ENCODE data around the gene SSBP2.
"Not testable (repeated sequence)": the region's sequence is repeated elsewhere in the genome, so short reads cannot be mapped to it uniquely, and the experiment has no call there.

SSBP2 gene

GRCh38 chr5:81726297-81726696, 24.6 kb downstream of the SSBP2 start:
- DNase-seq = no peak

GRCh38 chr5:81724571-81724970, 26.3 kb downstream of the SSBP2 start:
- no peak for DNase-seq

GRCh38 chr5:81724108-81724507, 26.8 kb downstream of the SSBP2 start:
- DNase-seq = no peak

- no peak for DNase-seq
Measured at GRCh38 chr5:81721049-81721448, 29.8 kb downstream of the SSBP2 start.

GRCh38 chr5:81719743-81720345, 31.1 kb downstream of the SSBP2 start:
- DNase-seq = no peak

DNA sequence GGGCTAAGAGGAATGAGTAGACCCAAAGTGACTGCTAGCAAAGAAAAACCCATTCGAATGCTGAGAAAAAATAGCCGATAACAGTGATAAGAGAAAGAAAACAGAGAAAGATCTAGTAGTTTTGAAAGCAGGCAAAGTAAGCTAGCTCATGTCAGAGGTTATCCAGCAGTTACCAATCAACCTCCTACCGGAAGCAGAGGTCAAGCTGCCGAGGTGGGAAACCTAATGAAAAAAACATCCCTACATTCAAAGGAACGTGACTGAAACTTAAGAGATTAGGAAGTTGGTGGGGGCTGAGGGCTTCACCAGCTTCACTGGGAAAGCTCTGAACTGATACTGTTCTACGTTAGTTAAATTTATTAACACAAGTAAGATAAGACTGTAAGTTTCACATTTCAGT, 32.6 kb downstream of the SSBP2 start:
- no peak for DNase-seq

DNA sequence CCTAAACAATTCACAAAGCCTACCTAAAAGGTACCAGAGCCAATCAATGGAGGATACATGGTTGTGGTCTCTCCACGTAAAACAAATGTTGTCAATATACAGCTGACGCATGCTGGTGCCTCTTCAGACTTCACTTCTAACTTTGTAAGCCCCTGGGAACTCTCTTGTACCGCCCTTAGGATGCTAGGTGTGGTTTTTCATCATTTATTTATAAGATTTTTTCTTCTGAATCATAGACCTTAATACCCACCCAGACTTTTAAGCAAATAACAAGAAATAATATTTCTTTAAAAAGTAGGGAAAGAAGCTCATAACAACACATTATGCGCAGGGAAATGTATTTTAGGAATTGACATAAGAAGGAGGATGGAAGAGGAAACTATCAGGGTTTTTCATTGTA, 33.0 kb downstream of the SSBP2 start:
- no peak for DNase-seq

- DNase-seq = no peak
Measured at GRCh38 chr5:81717226-81717625, 33.7 kb downstream of the SSBP2 start.

DNA sequence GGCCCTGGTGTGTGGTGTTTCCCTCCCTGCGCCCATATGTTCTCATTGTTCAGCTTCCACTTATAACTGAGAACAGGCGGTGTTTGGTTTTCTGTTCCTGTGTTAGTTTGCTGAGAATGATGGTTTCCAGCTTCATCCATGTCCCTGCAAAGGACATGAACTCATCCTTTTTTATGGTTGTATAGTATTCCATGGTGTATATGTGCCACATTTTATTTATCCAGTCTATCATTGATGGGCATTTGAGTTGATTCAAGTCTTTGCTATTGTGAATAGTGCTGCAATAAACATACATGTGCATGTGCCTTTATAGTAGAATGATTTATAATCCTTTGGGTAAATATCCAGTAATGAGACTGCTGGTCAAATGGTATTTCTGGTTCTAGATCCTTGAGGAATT, 36.8 kb downstream of the SSBP2 start:
- DNase-seq = not testable (repeated sequence)

DNA sequence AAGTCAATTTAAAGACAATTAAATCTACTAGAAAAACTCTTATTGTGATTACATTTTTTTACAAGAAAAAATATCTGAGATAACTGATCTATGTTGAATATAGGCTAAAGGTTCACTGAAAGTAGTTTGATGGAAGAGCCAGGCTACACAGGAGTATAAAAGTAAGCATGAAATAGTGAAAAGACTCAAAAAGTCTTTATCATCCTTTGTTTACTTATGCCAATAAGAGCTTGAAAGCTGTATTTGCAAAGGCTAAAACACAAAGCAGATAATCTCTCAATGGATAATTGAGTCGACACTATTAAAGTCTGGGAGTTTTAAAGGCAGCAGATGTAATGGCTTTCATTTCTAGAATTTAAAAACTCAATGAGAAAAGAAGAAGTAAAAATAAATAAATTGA, 42.0 kb downstream of the SSBP2 start:
- no peak for DNase-seq

DNA sequence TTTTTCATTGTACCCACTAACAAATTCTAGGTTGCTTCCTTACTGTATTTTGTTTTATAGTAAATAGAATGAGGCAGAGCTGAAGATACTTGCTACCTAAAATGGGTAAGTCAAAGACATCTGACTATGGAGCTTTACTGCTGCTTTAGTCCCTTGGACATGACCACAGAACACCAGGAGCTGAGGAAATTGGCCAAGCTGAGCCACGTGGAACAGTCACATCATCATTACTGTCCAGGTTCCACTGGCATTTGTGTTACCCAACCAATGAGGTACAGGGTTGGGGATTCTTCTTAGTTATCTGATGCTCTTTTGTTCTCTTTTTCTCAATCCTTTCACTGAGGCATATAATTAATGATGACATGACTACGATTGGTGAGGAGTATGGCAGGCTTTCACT, 47.1 kb downstream of the SSBP2 start:
- no peak for DNase-seq

DNA sequence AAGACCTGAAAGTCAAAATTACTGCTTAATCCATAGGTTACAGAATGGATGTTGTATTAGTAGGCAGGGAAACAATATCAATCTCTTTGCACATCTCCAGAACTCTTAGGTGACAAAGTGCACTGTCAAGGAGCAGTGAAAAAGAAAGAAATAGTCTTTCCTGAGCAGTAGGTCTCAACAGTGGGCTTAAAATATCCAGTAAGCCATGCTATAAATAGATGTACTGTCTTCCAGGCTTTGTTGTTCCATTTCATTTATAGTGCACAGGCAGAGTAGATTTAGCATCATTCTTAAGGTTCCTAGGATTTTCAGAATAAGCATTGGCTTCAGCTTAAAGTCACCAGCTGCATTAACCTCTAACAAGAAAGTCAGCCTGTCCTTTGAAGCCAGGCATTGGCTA, 50.7 kb downstream of the SSBP2 start:
- DNase-seq = no peak

- no peak for DNase-seq
Measured at GRCh38 chr5:81698813-81699212, 52.1 kb downstream of the SSBP2 start.

DNA sequence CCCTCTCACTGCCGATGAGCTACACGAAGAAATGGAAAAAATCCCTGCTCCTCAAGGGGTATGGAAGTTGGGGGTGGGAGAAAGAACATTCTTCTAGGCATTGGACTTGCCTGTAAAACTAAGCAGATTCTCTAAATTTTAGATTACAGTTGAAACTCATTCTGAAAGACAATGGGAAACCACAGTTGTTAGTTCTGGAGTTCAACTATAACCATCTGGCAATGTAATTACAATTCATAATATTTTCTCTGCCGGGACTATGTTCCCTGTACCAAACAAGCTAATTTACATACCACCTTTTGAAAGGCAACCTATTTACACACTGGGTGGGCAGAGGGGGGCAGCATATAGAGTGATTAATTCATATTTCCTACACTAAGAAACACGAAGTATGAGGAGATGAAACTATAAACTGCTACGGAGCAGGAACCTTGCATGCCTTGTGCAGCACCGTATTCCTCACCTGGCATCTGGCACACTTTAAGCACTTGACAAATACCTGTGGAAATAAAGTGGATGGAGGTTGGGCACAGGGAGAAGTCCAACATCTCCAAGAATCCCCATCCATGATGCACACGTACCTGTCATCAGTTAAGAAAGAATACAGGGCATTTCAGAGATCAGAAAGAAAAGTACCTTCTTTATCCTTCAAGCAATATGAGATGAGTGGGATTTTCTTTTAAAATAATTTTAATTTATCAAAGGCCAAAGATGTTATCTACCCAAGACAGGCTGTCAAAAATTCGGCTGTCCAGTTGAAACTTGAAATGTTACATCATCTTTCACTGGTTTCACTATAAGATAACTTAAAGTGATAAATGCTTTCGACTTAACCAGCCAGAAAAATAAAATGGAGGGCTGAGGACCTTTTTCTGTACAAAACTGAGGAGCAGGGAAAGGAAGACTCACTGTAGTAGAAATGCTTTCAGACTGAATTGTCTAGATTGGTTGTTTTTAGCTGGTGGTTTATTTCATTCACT, 54.2 kb downstream of the SSBP2 start:
- DNase-seq = no peak

GRCh38 chr5:81694726-81695125, 56.2 kb downstream of the SSBP2 start:
- no peak for DNase-seq

DNA sequence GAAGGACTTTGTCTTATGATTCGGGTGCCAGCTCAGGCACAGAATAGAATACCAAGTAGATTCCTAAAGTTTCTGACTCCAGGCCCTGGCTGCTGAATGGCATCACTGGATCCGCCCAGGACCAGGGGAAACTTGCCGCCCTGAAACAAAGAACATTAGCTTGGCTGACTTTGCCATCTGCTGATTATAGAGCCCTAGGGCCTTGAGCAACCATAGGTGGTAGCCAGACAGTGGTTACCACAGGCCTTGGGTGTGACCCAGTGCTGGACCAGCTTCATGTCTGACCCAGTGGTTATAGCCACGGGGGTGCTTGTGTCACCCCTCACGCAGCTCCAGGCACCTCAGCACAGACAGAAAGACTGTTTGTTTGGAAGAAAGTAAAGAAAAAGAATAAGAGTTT, 62.7 kb downstream of the SSBP2 start:
- DNase-seq = no peak

- no peak for DNase-seq
Measured at GRCh38 chr5:81687292-81687691, 63.6 kb downstream of the SSBP2 start.

DNA sequence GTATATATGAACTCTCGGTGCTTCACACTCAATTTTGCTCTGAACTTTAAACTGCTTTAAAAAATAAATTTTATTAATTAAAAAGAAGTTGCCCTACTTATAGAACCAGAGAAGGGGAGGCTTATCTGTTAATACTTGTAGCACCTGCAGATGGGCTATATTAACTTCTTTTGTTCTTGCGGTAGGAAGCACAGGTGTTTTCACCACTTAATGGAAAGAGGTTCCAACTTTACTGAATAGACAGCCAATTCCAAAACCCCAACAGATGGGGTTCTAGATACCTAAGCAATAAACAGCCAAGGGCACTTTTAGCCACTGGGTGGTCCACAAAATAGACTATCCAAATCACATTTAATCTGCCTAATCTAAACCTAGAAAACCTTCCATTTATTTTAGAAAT, 65.4 kb downstream of the SSBP2 start:
- no peak for DNase-seq

DNA sequence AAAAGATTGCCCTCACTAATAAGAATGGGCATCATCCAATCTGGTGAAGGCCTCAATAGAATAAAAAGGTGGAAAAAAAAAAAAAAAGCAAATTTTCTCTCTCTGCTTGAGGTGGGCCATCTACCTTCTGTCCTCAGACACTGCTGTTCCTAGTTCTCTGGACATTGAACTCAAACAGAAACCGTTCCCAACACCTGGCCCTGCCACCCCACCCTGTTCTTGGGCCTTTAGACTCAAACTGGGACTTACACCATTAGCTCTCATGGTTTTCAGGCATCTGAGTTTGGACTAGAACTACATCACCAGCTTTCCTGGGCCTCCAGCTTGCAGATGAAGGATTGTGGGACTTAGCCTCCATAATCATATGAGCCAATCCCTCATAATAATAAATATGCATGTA, 71.0 kb downstream of the SSBP2 start:
- DNase-seq = no peak

- no peak for DNase-seq
Measured at GRCh38 chr5:81675420-81675819, 75.5 kb downstream of the SSBP2 start.

GRCh38 chr5:81665795-81666194, 85.1 kb downstream of the SSBP2 start:
- DNase-seq = no peak

- DNase-seq = not testable (repeated sequence)
Measured at GRCh38 chr5:81660624-81661023, 90.3 kb downstream of the SSBP2 start.

- no peak for DNase-seq
Measured at GRCh38 chr5:81657386-81657785, 93.5 kb downstream of the SSBP2 start.

GRCh38 chr5:81656783-81657182, 94.1 kb downstream of the SSBP2 start:
- no peak for DNase-seq

Measured in activated CD4-positive, alpha-beta T cell treated with anti-CD3 and anti-CD28 coated beads for 4 hours (primary cell).